Epithelial cell of esophagus (primary cell): ENCODE results near the gene EFR3B.

Source experiments
- DNase-seq: peaks from one replicate; pipeline ENCODE4 v3.0.0; 2010; ENCODE audit warnings: low read depth
- H3K4me3 ChIP-seq: 2 replicates; pipeline ENCODE4 v1.5.1; 2011; ENCODE audit warnings: mild to moderate bottlenecking, low read length, control low read depth
- CTCF ChIP-seq: IDR thresholded peaks from 2 replicates; pipeline ENCODE4 v1.5.1; 2011; ENCODE audit warnings: low read depth, mild to moderate bottlenecking, low read length, control low read depth, inconsistent platforms; ENCODE audit not compliant: insufficient read depth; ENCODE audit errors: missing control alignments

EFR3B gene

DNA sequence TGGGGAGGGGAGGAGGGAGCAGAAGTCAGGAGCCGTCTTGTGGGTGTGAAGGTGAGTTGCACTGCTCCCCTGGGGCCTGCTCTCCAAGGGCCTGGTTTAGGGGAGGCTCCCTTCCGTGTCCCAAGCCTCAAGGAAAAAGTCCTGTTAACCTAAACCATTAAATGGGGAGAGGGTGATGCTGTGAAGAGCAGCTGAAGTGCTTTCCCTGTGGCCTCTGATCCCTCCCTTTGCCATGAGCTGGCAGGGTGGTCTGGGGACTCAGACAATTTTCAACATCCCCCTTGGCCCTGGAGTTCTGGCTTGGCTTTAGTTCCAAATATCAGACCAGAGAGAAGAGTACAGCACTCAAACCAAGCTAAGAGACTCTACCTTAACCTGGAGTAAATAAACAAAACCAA, 127.2 kb downstream of the EFR3B start:
- H3K4me3 ChIP-seq: no peak overlapping the region
- TF ChIP-seq CTCF: no peak
- DNase-seq: no peak

DNA sequence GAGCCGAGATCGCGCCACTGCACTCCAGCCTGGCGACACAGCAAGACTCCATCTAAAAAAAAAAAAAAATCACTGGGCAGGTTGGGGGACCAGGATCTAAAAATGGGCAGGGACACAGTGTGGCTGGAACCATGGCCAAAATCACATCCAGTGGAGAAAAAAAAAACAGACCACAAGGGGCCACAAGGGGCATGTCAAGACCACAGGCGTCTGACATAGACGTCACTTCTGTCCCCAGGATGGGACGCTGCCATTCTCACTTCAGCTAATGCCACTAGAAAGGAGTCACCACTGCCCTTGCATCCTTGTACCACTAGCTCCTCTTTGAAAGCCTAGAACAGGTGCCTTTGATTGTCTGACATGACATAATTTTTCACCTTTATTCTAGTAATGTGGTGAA, 129.0 kb downstream of the EFR3B start:
- DNase-seq: no peak
- no peak for TF ChIP-seq CTCF
- no peak overlapping the region for H3K4me3 ChIP-seq

DNA sequence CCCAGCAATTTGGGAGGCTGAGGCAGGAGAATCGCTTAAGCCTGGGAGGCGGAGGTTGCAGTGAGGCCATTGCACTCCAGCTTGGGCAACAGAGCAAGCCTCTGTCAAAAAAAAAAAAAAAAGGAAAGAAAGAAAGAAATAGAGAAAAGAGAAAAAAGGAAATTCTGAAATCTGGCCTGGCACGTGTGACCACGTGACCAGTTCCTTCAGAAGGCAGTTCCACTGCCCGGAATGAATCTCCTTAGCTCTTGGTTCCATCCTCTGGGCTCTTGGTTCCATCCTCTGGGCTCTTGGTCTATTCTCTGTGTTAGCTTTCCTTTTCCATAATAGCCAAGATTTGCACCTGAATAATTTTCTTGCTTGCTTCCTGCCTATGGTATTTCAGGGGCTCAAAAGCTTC, 131.8 kb downstream of the EFR3B start:
- no peak for DNase-seq

GRCh38 chr2:25174192-25174861, 132.5 kb downstream of the EFR3B start:
- H3K4me3 ChIP-seq: no peak overlapping the region
- DNase-seq: no peak
- no peak for TF ChIP-seq CTCF

More for the DNA sequence above, 131.8 kb downstream of the EFR3B start:
- TF ChIP-seq CTCF: no peak
- no peak overlapping the region for H3K4me3 ChIP-seq

- no peak for DNase-seq
- no peak for TF ChIP-seq CTCF
Measured at GRCh38 chr2:25176138-25176537, 134.3 kb downstream of the EFR3B start.

DNA sequence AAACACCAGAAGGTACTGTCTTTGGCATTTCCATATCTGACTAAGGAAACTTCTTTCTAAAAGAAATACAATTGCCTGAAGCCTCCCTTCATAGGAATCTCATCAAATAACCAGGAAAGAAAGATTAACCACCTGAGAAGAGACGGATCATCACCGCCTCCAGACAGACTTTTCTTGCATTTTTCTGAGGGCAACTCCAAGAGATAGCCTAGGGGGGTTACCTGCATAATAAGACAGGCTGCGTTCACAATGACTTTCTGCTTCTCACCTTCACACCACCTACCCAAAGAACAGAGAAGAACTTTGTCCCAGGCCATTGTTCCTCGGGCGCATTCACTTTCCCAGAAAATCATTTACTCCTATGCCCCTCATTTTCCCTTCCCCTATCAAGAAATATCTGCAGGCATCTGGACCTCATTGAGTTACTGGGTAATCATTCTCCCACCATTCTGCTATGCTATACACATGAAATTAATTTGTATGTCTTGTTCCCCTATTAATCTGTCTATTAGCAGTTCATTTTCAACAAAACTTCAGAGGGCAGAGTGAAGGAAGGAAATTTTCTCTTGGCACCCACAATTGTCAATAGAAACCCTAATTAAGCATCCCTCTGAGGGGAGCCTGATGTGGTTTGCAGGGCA, 134.8 kb downstream of the EFR3B start:
- TF ChIP-seq CTCF: no peak
- no peak for DNase-seq
- H3K4me3 ChIP-seq: no peak overlapping the region

More at GRCh38 chr2:25176138-25176537, 134.3 kb downstream of the EFR3B start:
- H3K4me3 ChIP-seq: no peak overlapping the region

GRCh38 chr2:25177211-25177611, 135.3 kb downstream of the EFR3B start:
- TF ChIP-seq CTCF: no peak
- DNase-seq: no peak
- no peak overlapping the region for H3K4me3 ChIP-seq
